Esophagus muscularis mucosa (tissue), 4 donors: ENCODE measurements around the gene PIM3. TPM values are rescaled to one million over a fixed set of nuclear protein-coding genes. Genes with fewer than 3 reads are reported as not detected.

Source experiments
- DNase-seq: peaks from one replicate; pipeline ENCODE4 v3.0.0-alpha.2; 2017; ENCODE audit errors: extremely low spot score
- H3K27ac ChIP-seq, 4 donors: fragments of 200-600 bp; sonication (generic); replicated peaks in 1 of 4; 1 replicate in 3 of 4; 2 replicates in 1 of 4; pipeline ENCODE4 v1.5.1; 2016 to 2019; ENCODE audit warnings: mild to moderate bottlenecking in 1 of 4
- H3K27me3 ChIP-seq, 4 donors: fragments of 200-600 bp; sonication (generic); one replicate each; pipeline versions ENCODE4 v1.5.1 to v1.6.0; 2016 to 2019
- H3K36me3 ChIP-seq, 4 donors: fragments of 200-600 bp; sonication (generic); one replicate each; pipeline ENCODE4 v1.5.1; 2016 to 2019
- H3K4me1 ChIP-seq, 4 donors: fragments of 200-600 bp; sonication (generic); one replicate each; pipeline ENCODE4 v1.5.1; 2016 to 2019
- H3K4me3 ChIP-seq, 4 donors: fragments of 200-600 bp; sonication (generic); 1 replicate in 2 of 4; 2 replicates in 2 of 4; pipeline ENCODE4 v1.5.1; 2016 to 2019; ENCODE audit warnings: mild to moderate bottlenecking in 4 of 4, moderate library complexity in 1 of 4
- H3K9me3 ChIP-seq, 4 donors: fragments of 200-600 bp; sonication (generic); 1 replicate in 3 of 4; 2 replicates in 1 of 4; pipeline ENCODE4 v1.5.1; 2016 to 2019
- CTCF ChIP-seq, 3 experiments: fragments of 200-600 bp in 2 of 3; fragments of 450-650 bp in 1 of 3; sonication (generic) in 2 of 3; IDR thresholded peaks; one replicate each; pipeline ENCODE4 v1.5.1; 2017 to 2019; ENCODE audit warnings: antibody characterized with exemption in 3 of 3, mild to moderate bottlenecking in 2 of 3, moderate library complexity in 1 of 3
- EP300 ChIP-seq: sonication (generic); formaldehyde crosslinking; IDR thresholded peaks from one replicate; pipeline ENCODE4 v1.6.1; 2017; ENCODE audit warnings: antibody characterized with exemption
- POLR2A ChIP-seq: fragments of 450-650 bp; IDR thresholded peaks from one replicate; pipeline ENCODE4 v1.6.1; 2017; ENCODE audit warnings: antibody characterized with exemption, moderate library complexity, mild to moderate bottlenecking, low read depth
- POLR2AphosphoS5 ChIP-seq, 2 donors: sonication (generic); formaldehyde crosslinking; IDR thresholded peaks; one replicate each; pipeline ENCODE4 v1.6.1; 2017; ENCODE audit warnings: antibody characterized with exemption in 2 of 2
- WGBS: methylation state at CpG from one replicate; pipeline ENCODE4 v1.1.5; 2018; 5-methylcytosine and 5-hydroxymethylcytosine counted together
- intact Hi-C: fragments of 100-400 bp; cut with DNase I; formaldehyde crosslinking; loops from one replicate; pipeline ENCODE4 v1.15.1; 2023
- total RNA-seq, 4 donors: library from RNA; depleted of rRNA; stranded (reverse); fragments of >200 nt; gene quantifications; one replicate each; pipeline versions ENCODE4 v1.1.0 to v1.2.1, GENCODE V29; 2016

Gene PIM3
- total RNA-seq, 4 donors from 2014 or later: 36.1 to 106 (median 56.5) TPM

DNA sequence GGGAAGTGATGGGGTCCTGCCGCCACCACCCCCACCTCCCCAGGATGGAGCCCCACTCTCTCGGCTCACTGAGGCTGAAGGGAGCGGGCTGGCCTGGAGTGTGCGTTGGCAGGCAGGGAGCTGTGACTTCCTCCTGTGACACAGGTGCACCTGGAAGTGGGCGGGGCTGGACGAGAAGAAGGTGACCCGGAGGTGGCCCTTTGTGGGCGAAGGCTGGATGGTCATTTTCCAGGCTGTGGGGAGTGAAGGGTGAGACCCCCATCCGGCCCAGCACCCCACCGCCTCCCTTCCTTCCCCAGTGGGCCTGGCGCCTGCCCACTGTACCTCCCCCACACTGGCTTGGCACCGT lies 36.7 kb downstream of the PIM3 start:
- H3K36me3 ChIP-seq: no peaks in the 10 kb centered on the region
- WGBS: 96% methylated on average over 5 of the region's 12 CpGs
- no peak overlapping the region for H3K4me3 ChIP-seq
- peaks cover 5 to 21% (median 18%) of the 10 kb centered on the region in 4 donors for H3K4me1 ChIP-seq
- intact Hi-C loops: no loop called here
- peaks cover 0 to 56% (median 14%) of the 10 kb centered on the region in 4 donors for H3K27me3 ChIP-seq
- peaks cover 0 to 2% (median 0%) of the 10 kb centered on the region in 4 donors for H3K9me3 ChIP-seq
- DNase-seq: no peak
- no peak overlapping the region for H3K27ac ChIP-seq
- TF ChIP-seq POLR2A (no peak), EP300 (no peak), POLR2AphosphoS5 (IDR thresholded peaks at IDR 0.05) (no peak), CTCF (IDR thresholded peaks at IDR 0.05) (no peak)

GRCh38 chr22:49997932-49998717 lies 37.6 kb downstream of the PIM3 start:
- Histone ChIP-seq H3K36me3 (no peaks in the 10 kb centered on the region), H3K9me3 (no peaks in the 10 kb centered on the region), H3K4me1 (peaks cover 5 to 19% (median 16%) of the 10 kb centered on the region in 4 donors), H3K27me3 (peaks cover 0 to 56% (median 14%) of the 10 kb centered on the region in 4 donors), H3K27ac (no peak overlapping the region), H3K4me3 (no peak overlapping the region)
- intact Hi-C loops: no loop called here
- no peak for DNase-seq
- no peak for TF ChIP-seq POLR2A
- TF ChIP-seq CTCF (IDR thresholded peaks at IDR 0.05): no peak
- 95% methylated on average over 10 of the region's 21 CpGs for WGBS

GRCh38 chr22:49998718-49999062 lies 38.1 kb downstream of the PIM3 start:
- Histone ChIP-seq H3K4me3 (no peak overlapping the region), H3K36me3 (no peaks in the 10 kb centered on the region), H3K27me3 (peaks cover 0 to 54% (median 14%) of the 10 kb centered on the region in 4 donors), H3K27ac (no peak overlapping the region), H3K4me1 (peaks cover 5 to 13% (median 11%) of the 10 kb centered on the region in 4 donors), H3K9me3 (no peaks in the 10 kb centered on the region)
- intact Hi-C loops: no loop called here
- WGBS: 91% methylated on average over 14 of the region's 14 CpGs
- TF ChIP-seq POLR2A (no peak), EP300 (no peak), CTCF (IDR thresholded peaks at IDR 0.05) (no peak), POLR2AphosphoS5 (IDR thresholded peaks at IDR 0.05) (no peak)
- DNase-seq: no peak

DNA sequence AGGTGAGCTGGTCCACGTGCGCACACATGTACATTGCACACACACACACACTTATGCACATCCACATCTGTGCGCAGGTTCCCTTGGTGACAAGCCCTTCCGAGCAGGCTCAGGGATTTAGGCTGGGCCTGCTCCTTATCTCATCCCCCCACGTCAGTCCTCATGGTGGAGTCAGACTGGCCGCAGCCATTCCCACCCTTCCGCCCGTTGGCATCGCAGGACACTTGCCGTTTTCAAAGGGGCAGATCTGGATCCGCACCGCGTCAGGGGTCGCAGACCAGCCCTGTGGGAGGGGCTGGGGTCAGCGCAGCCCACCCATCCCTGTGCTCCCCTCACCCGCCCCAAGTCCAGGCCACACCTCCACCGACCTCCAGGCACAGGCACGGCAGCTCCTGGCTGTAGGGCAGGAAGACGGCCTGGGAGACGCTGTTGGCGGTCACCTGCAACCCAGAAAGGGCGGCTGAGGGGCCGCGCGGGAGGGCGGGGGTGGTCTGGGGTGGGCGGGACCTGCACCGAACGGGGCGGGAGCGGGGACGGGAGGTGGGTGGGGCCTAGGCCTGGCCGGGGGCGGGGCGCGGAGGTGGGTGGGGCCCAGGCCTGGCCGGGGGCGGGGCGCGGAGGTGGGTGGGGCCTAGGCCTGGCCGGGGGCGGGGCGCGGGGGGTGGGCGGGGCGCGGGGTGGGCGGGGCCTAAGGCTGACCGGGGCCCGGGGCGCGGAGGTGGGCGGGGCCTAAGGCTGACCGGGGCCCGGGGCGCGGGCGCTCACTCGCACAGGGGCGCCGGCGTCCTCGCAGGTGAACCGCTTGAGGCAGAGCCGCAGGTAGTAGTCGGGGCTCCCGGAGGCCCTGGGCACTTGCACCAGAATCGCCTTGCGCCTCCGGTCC lies 38.7 kb downstream of the PIM3 start:
- Histone ChIP-seq H3K4me3 (peak overlapping the region; percentile 12 to 44 (median 22)), H3K27me3 (peaks cover 0 to 50% (median 14%) of the 10 kb centered on the region in 4 donors), H3K9me3 (no peaks in the 10 kb centered on the region), H3K36me3 (no peaks in the 10 kb centered on the region), H3K27ac (no peak overlapping the region), H3K4me1 (peaks cover 5 to 13% (median 10%) of the 10 kb centered on the region in 4 donors)
- whole genome bisulfite sequencing: 36% methylated on average over 17 of the region's 70 CpGs
- no peak for TF ChIP-seq POLR2AphosphoS5 (IDR thresholded peaks at IDR 0.05)
- no peak for TF ChIP-seq EP300
- no peak for TF ChIP-seq POLR2A
- TF ChIP-seq CTCF (IDR thresholded peaks at IDR 0.05): no peak
- DNase-seq: no peak
- intact Hi-C loops: no loop called here
